GM13977 (cell line): Measurements from ENCODE around the gene PPP2R2B.

Experiments used
- DNase-seq: peaks from one replicate; pipeline ENCODE4 v3.0.0; 2012; ENCODE audit warnings: low spot score
- in situ Hi-C: fragments of 300-500 bp; cut with MboI; formaldehyde crosslinking; loops from one replicate; pipeline ENCODE4 v1.12.0; 2022; ENCODE audit warnings: low sequenced_read_pairs, low pct_unique_long_range_greater_than_20kb, mixed read lengths, inconsistent platforms; ENCODE audit not compliant: unreplicated experiment
- TF ChIP-seq, protein P1 (sequence below): IDR thresholded peaks from 2 replicates; pipeline ENCODE4 v1.5.1; 2012; ENCODE audit warnings: mild to moderate bottlenecking, control low read depth; ENCODE audit not compliant: insufficient read depth; ENCODE audit errors: extremely low read depth, missing control alignments

The PPP2R2B gene

DNA sequence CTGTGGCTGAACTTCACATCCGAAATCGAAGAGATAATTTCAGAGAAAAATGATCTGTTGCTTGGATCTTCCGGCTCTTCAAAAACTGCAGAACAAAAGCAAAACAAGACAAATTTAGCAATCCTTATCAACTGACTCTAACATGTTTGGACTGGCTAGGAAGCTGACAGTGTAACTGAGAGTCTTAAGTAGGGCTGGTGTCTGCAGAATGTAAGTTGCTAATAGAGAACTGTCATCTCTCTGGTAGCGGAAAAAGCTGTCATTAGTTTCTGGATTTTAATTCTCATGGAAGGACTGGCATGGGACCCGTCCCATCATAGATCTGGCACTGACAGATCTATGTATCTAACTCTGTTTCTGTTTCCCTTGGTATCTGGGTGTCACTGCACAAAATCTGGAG is 278.2 kb downstream of the PPP2R2B start:
- no peak for DNase-seq
- in situ Hi-C loops: no loop called here
- TF ChIP-seq, protein P1, sequence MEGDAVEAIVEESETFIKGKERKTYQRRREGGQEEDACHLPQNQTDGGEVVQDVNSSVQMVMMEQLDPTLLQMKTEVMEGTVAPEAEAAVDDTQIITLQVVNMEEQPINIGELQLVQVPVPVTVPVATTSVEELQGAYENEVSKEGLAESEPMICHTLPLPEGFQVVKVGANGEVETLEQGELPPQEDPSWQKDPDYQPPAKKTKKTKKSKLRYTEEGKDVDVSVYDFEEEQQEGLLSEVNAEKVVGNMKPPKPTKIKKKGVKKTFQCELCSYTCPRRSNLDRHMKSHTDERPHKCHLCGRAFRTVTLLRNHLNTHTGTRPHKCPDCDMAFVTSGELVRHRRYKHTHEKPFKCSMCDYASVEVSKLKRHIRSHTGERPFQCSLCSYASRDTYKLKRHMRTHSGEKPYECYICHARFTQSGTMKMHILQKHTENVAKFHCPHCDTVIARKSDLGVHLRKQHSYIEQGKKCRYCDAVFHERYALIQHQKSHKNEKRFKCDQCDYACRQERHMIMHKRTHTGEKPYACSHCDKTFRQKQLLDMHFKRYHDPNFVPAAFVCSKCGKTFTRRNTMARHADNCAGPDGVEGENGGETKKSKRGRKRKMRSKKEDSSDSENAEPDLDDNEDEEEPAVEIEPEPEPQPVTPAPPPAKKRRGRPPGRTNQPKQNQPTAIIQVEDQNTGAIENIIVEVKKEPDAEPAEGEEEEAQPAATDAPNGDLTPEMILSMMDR: no peak

DNA sequence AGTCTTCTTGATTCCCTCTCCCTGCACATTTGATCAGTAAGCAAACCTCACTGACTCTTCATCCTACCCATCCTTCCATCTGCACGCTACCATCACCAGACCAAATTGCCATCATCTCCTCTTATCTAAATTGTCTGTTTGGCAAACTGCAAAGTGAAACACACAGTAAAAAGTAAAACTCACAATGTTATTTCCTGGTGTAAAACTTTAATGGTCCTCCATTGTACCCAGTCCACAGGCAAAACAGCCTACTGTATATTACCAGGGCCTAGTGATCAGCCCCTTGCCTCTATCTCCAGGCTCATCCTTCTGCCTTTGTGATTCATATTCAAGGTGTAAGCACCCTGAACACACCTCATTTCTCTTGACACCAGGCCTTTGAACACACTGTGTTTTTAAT is 279.3 kb downstream of the PPP2R2B start:
- in situ Hi-C loops: no loop called here
- TF ChIP-seq, protein P1: no peak
- DNase-seq: no peak

DNA sequence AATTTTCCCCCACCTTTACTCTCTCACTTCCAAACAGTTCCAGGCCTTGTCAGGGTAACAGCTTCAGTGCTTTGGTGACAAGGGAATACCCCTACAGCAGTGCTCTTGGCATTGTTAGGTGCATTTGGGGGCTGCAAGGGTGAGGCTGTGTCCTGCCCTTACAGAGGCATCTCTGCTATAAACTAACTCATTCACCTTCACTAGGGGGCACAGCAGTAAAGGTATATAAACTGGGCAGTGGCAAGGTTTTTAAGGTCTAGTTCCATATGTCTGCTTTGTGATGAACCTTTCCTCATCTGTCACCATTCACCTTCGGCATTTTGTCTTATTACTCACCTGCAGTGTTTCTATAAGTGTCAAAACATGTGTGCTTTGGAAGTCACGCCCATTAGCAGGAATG is 283.5 kb downstream of the PPP2R2B start:
- DNase-seq: no peak
- TF ChIP-seq, protein P1: peak; percentile 8

GRCh38 chr5:146592352-146592751 is 286.2 kb downstream of the PPP2R2B start:
- TF ChIP-seq, protein P1: no peak
- in situ Hi-C loops: no loop called here
- DNase-seq: no peak

More for the DNA sequence above, 283.5 kb downstream of the PPP2R2B start:
- in situ Hi-C loops: no loop called here

DNA sequence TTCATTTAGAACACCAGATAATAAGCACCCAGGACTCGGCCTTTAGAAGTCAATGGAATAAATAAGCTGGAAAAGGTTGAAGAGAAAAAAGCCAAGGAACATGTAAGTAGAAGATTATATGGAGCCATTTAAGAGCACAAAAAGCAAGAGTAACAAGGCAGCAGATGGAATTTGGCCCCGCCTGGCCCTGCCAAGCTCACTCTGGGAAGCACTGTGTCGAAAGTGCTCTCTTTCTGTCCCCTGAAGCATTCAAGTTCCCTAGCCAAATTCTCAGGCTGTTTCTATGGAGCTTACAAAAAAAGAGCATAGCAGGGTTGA is 289.6 kb downstream of the PPP2R2B start:
- no peak for DNase-seq
- in situ Hi-C loops: no loop called here
- TF ChIP-seq, protein P1: no peak

GRCh38 chr5:146588331-146589027 is 290.1 kb downstream of the PPP2R2B start:
- DNase-seq: no peak
- TF ChIP-seq, protein P1: no peak
- in situ Hi-C loops: no loop called here

GRCh38 chr5:146586752-146587151 is 291.8 kb downstream of the PPP2R2B start:
- in situ Hi-C loops: no loop called here
- DNase-seq: no peak
- TF ChIP-seq, protein P1: no peak
